Lower leg skin (tissue), 4 donors: ENCODE data around the gene PRSS22. TPM values are rescaled to one million over a fixed set of nuclear protein-coding genes. Genes with fewer than 3 reads are reported as not detected.

Source experiments
- DNase-seq, 2 donors: peaks; one replicate each; pipeline ENCODE4 v3.0.0-alpha.2; 2019; ENCODE audit warnings: low spot score in 2 of 2
- H3K4me3 ChIP-seq: fragments of 200-600 bp; sonication (generic); 2 replicates; pipeline ENCODE4 v1.5.1; 2017; ENCODE audit warnings: mild to moderate bottlenecking, low read depth; ENCODE audit not compliant: poor library complexity, severe bottlenecking
- POLR2A ChIP-seq, 2 donors: fragments of 450-650 bp; IDR thresholded peaks; one replicate each; pipeline ENCODE4 v1.6.1; 2016 to 2017; ENCODE audit warnings: antibody characterized with exemption in 2 of 2, mild to moderate bottlenecking in 1 of 2, moderate library complexity in 1 of 2
- WGBS, 2 donors: methylation state at CpG; one replicate each; pipeline ENCODE4 v1.1.5; 2018; 5-methylcytosine and 5-hydroxymethylcytosine counted together
- intact Hi-C: fragments of 100-400 bp; cut with DNase I; formaldehyde crosslinking; loops from one replicate; pipeline ENCODE4 v1.15.0; 2023; ENCODE audit warnings: low total_unique reads
- total RNA-seq, 4 donors: library from RNA; depleted of rRNA; stranded (reverse); fragments of >200 nt; gene quantifications; one replicate each; pipeline ENCODE4 v1.1.0, GENCODE V29; 2016
- TF ChIP-seq, protein P1 (sequence below), 3 donors: fragments of 450-650 bp; IDR thresholded peaks; one replicate each; pipeline ENCODE4 v1.5.1; 2016; ENCODE audit warnings: antibody characterized with exemption in 3 of 3, mild to moderate bottlenecking in 3 of 3, moderate library complexity in 2 of 3

The PRSS22 gene
- total RNA-seq, 4 donors from 2014 or later: 2.3 to 6.7 (median 4.6) TPM

DNA sequence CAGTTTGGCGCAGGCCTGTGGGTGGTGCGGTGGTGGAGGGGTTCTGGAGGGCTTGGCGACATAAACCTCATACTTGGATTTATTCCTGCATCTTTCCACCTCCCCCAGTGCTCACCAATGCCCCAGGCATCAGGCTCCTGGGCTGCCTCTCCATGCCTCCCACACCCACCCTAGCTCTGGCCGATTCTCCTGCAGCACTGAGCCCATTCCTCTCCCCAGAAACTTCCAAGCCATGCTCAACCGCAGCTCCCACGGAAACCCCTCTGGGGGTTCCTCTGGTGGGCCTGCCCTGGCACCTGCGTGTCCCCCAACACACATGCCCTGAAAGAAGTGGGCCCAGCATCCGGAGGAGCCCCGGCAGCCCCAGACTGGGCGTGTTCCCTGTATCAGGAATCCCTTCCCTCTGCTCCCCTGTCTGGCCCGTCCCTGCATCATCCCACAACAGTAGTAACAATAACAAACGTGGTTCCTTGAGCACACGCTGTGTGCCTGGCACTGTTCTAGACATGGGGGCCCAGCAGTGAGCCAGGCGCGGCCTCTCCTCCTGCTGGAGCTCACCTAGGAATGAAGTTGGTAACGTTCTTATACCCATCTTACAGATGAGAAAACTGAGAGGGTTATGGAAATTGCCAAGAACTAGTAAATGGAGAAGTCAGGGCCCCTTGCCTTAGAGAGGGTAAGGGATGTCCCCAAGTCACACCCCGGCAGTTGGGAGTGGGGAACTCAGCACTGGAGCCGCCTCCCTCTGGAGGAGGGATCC lies 38.6 kb downstream of the PRSS22 start:
- intact Hi-C loops: no loop called here

DNA sequence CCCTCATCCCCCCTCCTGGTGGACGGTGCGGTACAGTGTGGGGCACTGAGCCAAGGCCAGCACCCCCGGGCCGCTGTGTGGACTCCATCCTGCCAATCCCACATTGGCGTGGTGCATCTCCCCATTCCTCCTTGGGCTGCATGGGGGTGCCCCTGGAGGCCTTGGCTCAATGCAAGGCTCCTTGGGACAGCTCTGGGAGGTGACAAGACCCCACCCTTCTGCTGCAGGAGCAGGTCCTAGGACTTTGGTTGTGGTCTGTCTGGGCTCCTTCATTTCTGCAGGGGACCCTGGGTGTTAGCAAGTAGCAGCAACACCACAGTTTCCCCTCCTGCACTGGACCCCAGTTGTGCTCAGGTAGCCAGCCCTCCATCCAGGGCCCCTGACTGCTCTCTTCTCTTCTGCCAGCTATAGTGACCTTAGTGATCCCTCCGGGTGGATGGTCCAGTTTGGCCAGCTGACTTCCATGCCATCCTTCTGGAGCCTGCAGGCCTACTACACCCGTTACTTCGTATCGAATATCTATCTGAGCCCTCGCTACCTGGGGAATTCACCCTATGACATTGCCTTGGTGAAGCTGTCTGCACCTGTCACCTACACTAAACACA lies 39.6 kb downstream of the PRSS22 start:
- 72 to 73% methylated on average over 10 of the region's 10 CpGs for WGBS, 2 donors
- no peak overlapping the region for H3K4me3 ChIP-seq
- TF ChIP-seq POLR2A (IDR thresholded peaks at IDR 0.05): no peak
- TF ChIP-seq, protein P1, sequence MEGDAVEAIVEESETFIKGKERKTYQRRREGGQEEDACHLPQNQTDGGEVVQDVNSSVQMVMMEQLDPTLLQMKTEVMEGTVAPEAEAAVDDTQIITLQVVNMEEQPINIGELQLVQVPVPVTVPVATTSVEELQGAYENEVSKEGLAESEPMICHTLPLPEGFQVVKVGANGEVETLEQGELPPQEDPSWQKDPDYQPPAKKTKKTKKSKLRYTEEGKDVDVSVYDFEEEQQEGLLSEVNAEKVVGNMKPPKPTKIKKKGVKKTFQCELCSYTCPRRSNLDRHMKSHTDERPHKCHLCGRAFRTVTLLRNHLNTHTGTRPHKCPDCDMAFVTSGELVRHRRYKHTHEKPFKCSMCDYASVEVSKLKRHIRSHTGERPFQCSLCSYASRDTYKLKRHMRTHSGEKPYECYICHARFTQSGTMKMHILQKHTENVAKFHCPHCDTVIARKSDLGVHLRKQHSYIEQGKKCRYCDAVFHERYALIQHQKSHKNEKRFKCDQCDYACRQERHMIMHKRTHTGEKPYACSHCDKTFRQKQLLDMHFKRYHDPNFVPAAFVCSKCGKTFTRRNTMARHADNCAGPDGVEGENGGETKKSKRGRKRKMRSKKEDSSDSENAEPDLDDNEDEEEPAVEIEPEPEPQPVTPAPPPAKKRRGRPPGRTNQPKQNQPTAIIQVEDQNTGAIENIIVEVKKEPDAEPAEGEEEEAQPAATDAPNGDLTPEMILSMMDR (IDR thresholded peaks at IDR 0.05): no peak
- no peak for DNase-seq
- intact Hi-C loops: no loop called here

More for the DNA sequence above, 38.6 kb downstream of the PRSS22 start:
- H3K4me3 ChIP-seq: no peak overlapping the region
- TF ChIP-seq, protein P1 (IDR thresholded peaks at IDR 0.05): no peak
- no peak for TF ChIP-seq POLR2A (IDR thresholded peaks at IDR 0.05)
- WGBS, 2 donors: 79 to 80% methylated on average over 18 of the region's 18 CpGs
- peak in 1 of 2 donors; percentile 37 for DNase-seq

DNA sequence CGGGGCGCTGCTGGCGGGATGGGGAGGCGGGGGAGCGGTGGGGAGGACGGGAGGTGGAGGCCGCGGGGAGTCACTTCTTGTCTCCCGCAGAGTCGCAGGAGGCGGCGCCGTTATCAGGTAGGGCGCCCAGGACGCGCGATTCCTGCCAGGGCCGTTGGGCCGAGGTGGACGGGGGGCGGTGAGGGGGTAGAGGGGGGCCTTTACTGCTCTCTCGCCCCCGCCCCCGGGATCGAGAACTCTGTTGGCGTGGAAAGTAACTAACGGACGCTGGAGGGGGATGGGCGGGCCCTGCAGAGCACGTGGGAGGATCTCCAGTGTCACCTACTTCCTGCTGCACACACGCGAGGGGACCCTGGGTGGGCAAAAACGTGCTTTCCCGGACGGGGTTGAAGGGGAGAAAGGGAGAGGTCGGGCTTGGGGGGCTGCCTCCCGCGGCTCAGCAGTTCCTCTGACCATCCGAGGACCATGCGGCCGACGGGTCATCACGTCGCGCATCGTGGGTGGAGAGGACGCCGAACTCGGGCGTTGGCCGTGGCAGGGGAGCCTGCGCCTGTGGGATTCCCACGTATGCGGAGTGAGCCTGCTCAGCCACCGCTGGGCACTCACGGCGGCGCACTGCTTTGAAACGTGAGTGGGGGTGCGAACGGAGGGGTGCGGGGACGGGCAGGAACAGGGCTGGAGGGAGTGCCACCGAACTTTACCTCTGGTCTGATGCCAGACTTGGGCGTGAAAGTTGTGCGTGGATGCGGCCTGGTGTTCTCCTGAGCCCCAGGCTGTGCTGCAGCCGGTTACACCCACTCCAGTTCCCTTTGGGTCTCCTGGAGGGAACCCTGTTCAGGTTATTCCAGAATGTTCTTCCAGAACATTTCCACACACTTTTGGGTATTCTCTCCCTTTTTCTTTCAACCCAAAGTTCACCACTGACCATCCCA lies 40.4 kb downstream of the PRSS22 start:
- WGBS, 2 donors: 61 to 77% methylated on average over 52 to 68 of the region's 68 CpGs
- TF ChIP-seq POLR2A (IDR thresholded peaks at IDR 0.05): no peak
- TF ChIP-seq, protein P1 (IDR thresholded peaks at IDR 0.05): no peak
- no peak for DNase-seq
- H3K4me3 ChIP-seq: no peak overlapping the region
- intact Hi-C loops: no loop called here

DNA sequence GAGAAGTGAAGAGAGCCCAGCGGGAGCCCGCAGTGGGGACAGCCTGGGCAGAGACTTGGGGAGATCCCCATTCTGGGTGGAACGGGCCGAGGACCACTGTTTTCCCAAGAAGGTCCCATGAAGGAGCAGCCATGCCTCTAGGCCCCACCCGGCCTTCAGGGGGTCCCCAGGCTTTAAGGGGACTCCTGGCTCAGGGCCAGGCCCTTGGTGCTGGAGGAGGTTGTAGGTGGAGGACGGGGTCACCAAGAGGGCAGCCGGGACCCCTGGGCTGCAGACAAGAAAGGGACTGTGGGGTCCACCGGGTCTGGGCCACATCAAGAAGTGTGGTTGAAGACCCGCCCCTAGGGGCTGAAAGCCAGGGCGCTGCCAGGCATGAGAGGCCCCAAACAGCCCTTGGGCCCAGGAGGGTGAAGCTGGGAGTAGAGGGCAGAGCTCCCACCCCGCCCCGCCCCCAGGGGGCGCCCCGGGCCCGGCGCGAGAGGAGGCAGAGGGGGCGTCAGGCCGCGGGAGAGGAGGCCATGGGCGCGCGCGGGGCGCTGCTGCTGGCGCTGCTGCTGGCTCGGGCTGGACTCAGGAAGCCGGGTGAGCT lies 41.1 kb downstream of the PRSS22 start, which contains the start of gene PRSS21:
TSS of gene PRSS21 (plus strand) at position 487 of the 589 bp plus-strand sequence. CDS start at position 519, 32 bp downstream.
- intact Hi-C loops: no loop called here
- TF ChIP-seq, protein P1 (IDR thresholded peaks at IDR 0.05): no peak
- TF ChIP-seq POLR2A (IDR thresholded peaks at IDR 0.05): no peak
- WGBS, 2 donors: 50 to 72% methylated on average over 17 to 25 of the region's 28 CpGs
- H3K4me3 ChIP-seq: no peak within 1 kb of the TSS
- no peak for DNase-seq

DNA sequence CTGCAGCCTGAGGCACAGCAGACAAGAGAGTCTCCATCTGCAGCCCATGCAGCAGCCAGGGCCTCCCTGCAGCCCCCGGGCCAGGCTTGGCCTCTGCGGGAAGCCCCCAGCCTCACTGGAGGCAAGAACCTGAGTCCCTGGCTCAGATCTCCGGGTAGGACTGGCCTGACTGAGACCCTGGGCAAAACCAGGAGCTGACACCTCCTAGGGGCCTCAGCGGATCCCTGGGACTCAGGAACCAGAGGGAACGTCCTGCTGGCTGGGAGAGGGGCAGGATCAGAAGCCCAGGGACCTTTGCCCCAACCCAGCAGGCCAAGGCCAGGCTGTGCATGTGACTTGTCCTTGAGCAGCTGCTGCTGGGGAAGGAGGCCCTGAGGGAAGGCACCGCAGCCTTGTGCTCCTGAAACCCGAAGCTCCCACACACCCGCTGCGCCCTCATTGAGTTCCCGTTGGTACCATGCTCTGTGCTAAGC lies 42.6 kb downstream of the PRSS22 start:
- TF ChIP-seq, protein P1 (IDR thresholded peaks at IDR 0.05): no peak
- no peak for TF ChIP-seq POLR2A (IDR thresholded peaks at IDR 0.05)
- no peak for DNase-seq
- WGBS, 2 donors: 81 to 85% methylated on average over 5 to 10 of the region's 10 CpGs
- no peak overlapping the region for H3K4me3 ChIP-seq
- intact Hi-C loops: no loop called here
